Measurements from ENCODE around the gene UQCR10.

- TF ChIP-seq, protein P1, sequence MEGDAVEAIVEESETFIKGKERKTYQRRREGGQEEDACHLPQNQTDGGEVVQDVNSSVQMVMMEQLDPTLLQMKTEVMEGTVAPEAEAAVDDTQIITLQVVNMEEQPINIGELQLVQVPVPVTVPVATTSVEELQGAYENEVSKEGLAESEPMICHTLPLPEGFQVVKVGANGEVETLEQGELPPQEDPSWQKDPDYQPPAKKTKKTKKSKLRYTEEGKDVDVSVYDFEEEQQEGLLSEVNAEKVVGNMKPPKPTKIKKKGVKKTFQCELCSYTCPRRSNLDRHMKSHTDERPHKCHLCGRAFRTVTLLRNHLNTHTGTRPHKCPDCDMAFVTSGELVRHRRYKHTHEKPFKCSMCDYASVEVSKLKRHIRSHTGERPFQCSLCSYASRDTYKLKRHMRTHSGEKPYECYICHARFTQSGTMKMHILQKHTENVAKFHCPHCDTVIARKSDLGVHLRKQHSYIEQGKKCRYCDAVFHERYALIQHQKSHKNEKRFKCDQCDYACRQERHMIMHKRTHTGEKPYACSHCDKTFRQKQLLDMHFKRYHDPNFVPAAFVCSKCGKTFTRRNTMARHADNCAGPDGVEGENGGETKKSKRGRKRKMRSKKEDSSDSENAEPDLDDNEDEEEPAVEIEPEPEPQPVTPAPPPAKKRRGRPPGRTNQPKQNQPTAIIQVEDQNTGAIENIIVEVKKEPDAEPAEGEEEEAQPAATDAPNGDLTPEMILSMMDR (IDR thresholded peaks at IDR 0.05) = no peak
- peak; percentile 42 for TF ChIP-seq POLR2AphosphoS5 (IDR thresholded peaks at IDR 0.05)
- TF ChIP-seq POLR2A (IDR thresholded peaks at IDR 0.05) = no peak
- TF ChIP-seq EP300 (IDR thresholded peaks at IDR 0.05) = no peak
Measured at GRCh38 chr22:29799217-29799680, 32.1 kb downstream of the UQCR10 start.

Data from gastroesophageal sphincter (tissue), 3 donors.